H1 (cell line): ENCODE data around the gene PAQR5. TPM values are rescaled to one million over a fixed set of nuclear protein-coding genes. Genes with fewer than 3 reads are reported as not detected.
"Not testable (repeated sequence)": the region's sequence is repeated elsewhere in the genome, so short reads cannot be mapped to it uniquely, and the experiment has no call there.

ENCODE experiments used
- CTCF ChIA-PET: fragments of 300-600 bp; sonication (Branson Sonifier 250); formaldehyde crosslinking; loops from one replicate; lab custom pipeline; 2021; ENCODE audit not compliant: partially characterized antibody; lab: Charles Lee
- POLR2A ChIA-PET: fragments of 300-600 bp; sonication (Branson Sonifier 250); formaldehyde crosslinking; loops from one replicate; lab custom pipeline; 2021; ENCODE audit warnings: inconsistent platforms; ENCODE audit not compliant: partially characterized antibody; lab: Charles Lee
- DNase-seq, 2 experiments: peaks; one replicate each; pipeline versions ENCODE4 v3.0.0 to v3.0.0-alpha.2; 2010 to 2022; ENCODE audit warnings: low spot score in 2 of 2, low read depth in 1 of 2, mixed read lengths in 1 of 2
- FAIRE-seq: peaks from 2 replicates; lab custom pipeline; 2011; peaks lifted over from hg19 to GRCh38; lab: Jason Lieb, UNC
- H2AFZ ChIP-seq: 2 replicates; pipeline ENCODE4 v1.8.1; 2012; ENCODE audit warnings: low read length, inconsistent platforms
- H2AK5ac ChIP-seq: 2 replicates; pipeline ENCODE4 v1.6.1; 2013; ENCODE audit warnings: low read depth, low read length
- H2BK120ac ChIP-seq: replicated peaks from 2 replicates; pipeline ENCODE3; 2013; ENCODE audit warnings: low read depth, low read length, inconsistent platforms
- H2BK12ac ChIP-seq: 2 replicates; pipeline ENCODE4 v1.6.1; 2013; ENCODE audit warnings: low read depth, low read length
- H2BK15ac ChIP-seq: 2 replicates; pipeline ENCODE4 v1.6.1; 2013; ENCODE audit warnings: low read length
- H2BK20ac ChIP-seq: 2 replicates; pipeline ENCODE4 v1.6.1; 2013; ENCODE audit warnings: low read length
- H2BK5ac ChIP-seq: 2 replicates; pipeline ENCODE4 v1.6.1; 2013; ENCODE audit warnings: low read depth, low read length
- H3K14ac ChIP-seq: 2 replicates; pipeline ENCODE4 v1.6.1; 2013; ENCODE audit warnings: inconsistent platforms; ENCODE audit not compliant: insufficient read length
- H3K18ac ChIP-seq: 2 replicates; pipeline ENCODE4 v1.6.1; 2013; ENCODE audit warnings: low read length; ENCODE audit errors: extremely low read depth
- H3K23ac ChIP-seq: 2 replicates; pipeline ENCODE4 v1.6.1; 2013; ENCODE audit warnings: inconsistent platforms; ENCODE audit not compliant: insufficient read length
- H3K23me2 ChIP-seq: 2 replicates; pipeline ENCODE4 v1.6.1; 2013; ENCODE audit warnings: low read depth, low read length
- H3K27ac ChIP-seq: 2 replicates; pipeline ENCODE4 v1.6.1; 2011; ENCODE audit warnings: low read depth, low read length, inconsistent platforms
- H3K27me3 ChIP-seq, 4 experiments: replicated peaks in 1 of 4; 1 replicate in 1 of 4; 2 replicates in 3 of 4; pipeline versions ENCODE4 v1.6.1 to v1.8.1; 2011 to 2013; ENCODE audit warnings: low read length in 3 of 4, mild to moderate bottlenecking in 3 of 4, inconsistent platforms in 2 of 4, mixed read lengths in 2 of 4, moderate library complexity in 1 of 4; ENCODE audit not compliant: control insufficient read depth in 3 of 4, insufficient read depth in 3 of 4; ENCODE audit errors: extremely low read depth in 1 of 4
- H3K36me3 ChIP-seq, 4 experiments: 2 replicates each; pipeline versions ENCODE4 v1.6.1 to v1.8.1; 2011 to 2013; ENCODE audit warnings: mild to moderate bottlenecking in 4 of 4, low read length in 3 of 4, moderate library complexity in 2 of 4, control low read depth in 1 of 4, inconsistent platforms in 1 of 4; ENCODE audit not compliant: insufficient read depth in 4 of 4, control insufficient read depth in 2 of 4
- H3K4ac ChIP-seq: replicated peaks from 2 replicates; pipeline ENCODE3; 2013; ENCODE audit warnings: low read length, low read depth, mixed read lengths, inconsistent platforms; ENCODE audit not compliant: insufficient read length
- H3K4me1 ChIP-seq, 4 experiments: replicated peaks in 1 of 4; 1 replicate in 1 of 4; 2 replicates in 3 of 4; pipeline versions ENCODE4 v1.6.1 to v1.8.1; 2011 to 2013; ENCODE audit warnings: low read length in 3 of 4, inconsistent platforms in 2 of 4, mixed read lengths in 1 of 4; ENCODE audit not compliant: insufficient read depth in 4 of 4, control insufficient read depth in 3 of 4
- H3K4me2 ChIP-seq, 2 experiments: 2 replicates each; pipeline versions ENCODE4 v1.6.1 to v1.8.1; 2011 to 2013; ENCODE audit warnings: low read depth in 2 of 2, low read length in 2 of 2, control low read depth in 1 of 2, inconsistent platforms in 1 of 2, mild to moderate bottlenecking in 1 of 2; ENCODE audit not compliant: insufficient read depth in 1 of 2
- H3K4me3 ChIP-seq, 4 experiments: fragments of 200-600, 300-600 bp in 1 of 4; sonication (generic), shearing (Covaris generic), sonication (Bioruptor Twin) in 1 of 4; 2 replicates each; pipeline versions ENCODE4 v1.5.1 to v1.8.1; 2011 to 2016; ENCODE audit warnings: low read length in 4 of 4, low read depth in 3 of 4, control low read depth in 2 of 4, inconsistent platforms in 2 of 4, mild to moderate bottlenecking in 2 of 4, mixed read lengths in 1 of 4, moderate library complexity in 1 of 4; ENCODE audit not compliant: insufficient read depth in 2 of 4; ENCODE audit errors: extremely low read depth in 1 of 4
- H3K56ac ChIP-seq: replicated peaks from 2 replicates; pipeline ENCODE3; 2013; ENCODE audit warnings: low read depth, mild to moderate bottlenecking, mixed read lengths, low read length, inconsistent platforms; ENCODE audit not compliant: insufficient read length
- H3K79me1 ChIP-seq: 2 replicates; pipeline ENCODE4 v1.6.1; 2013; ENCODE audit warnings: low read depth, low read length, control low read depth
- H3K79me2 ChIP-seq, 2 experiments: 2 replicates each; pipeline versions ENCODE4 v1.6.1 to v1.8.1; 2012 to 2013; ENCODE audit warnings: low read length in 2 of 2, mild to moderate bottlenecking in 2 of 2, inconsistent platforms in 1 of 2; ENCODE audit not compliant: insufficient read depth in 2 of 2, control insufficient read depth in 1 of 2
- H3K9ac ChIP-seq, 4 experiments: replicated peaks in 1 of 4; 1 replicate in 1 of 4; 2 replicates in 3 of 4; pipeline versions ENCODE4 v1.6.1 to v1.8.1; 2011 to 2013; ENCODE audit warnings: low read depth in 3 of 4, low read length in 3 of 4, control low read depth in 2 of 4, mild to moderate bottlenecking in 2 of 4, moderate library complexity in 2 of 4, inconsistent platforms in 1 of 4; ENCODE audit errors: extremely low read depth in 1 of 4
- H3K9me3 ChIP-seq, 2 experiments: 2 replicates each; pipeline versions ENCODE4 v1.6.1 to v1.8.1; 2012 to 2013; ENCODE audit warnings: mild to moderate bottlenecking in 2 of 2, moderate library complexity in 2 of 2, control low read depth in 1 of 2, inconsistent platforms in 1 of 2, low read depth in 1 of 2, low read length in 1 of 2, mixed read lengths in 1 of 2; ENCODE audit not compliant: insufficient read depth in 2 of 2
- H4K20me1 ChIP-seq, 2 experiments: replicated peaks in 1 of 2; 2 replicates each; pipeline versions ENCODE3 to v1.8.1; 2011 to 2013; ENCODE audit warnings: inconsistent platforms in 2 of 2, low read length in 2 of 2, mild to moderate bottlenecking in 1 of 2; ENCODE audit not compliant: insufficient read depth in 2 of 2, control insufficient read depth in 1 of 2
- H4K5ac ChIP-seq: 2 replicates; pipeline ENCODE4 v1.6.1; 2013; ENCODE audit warnings: low read length, low read depth, mixed read lengths, inconsistent platforms; ENCODE audit not compliant: insufficient read length
- H4K8ac ChIP-seq: 2 replicates; pipeline ENCODE4 v1.8.0; 2013; ENCODE audit warnings: mild to moderate bottlenecking, moderate library complexity, low read length, inconsistent platforms; ENCODE audit not compliant: insufficient read depth; ENCODE audit errors: extremely low read depth
- H4K91ac ChIP-seq: replicated peaks from 2 replicates; pipeline ENCODE3; 2013; ENCODE audit warnings: low read length, mixed read lengths, inconsistent platforms; ENCODE audit not compliant: insufficient read length
- WGBS, 2 experiments: shearing (Covaris generic) in 1 of 2; methylation state at CpG; one replicate each; pipeline versions ENCODE4 v1.1.6 to v1.1.7; 2013 to 2015; ENCODE audit warnings: low lambda C conversion rate in 2 of 2, mixed read lengths in 2 of 2, inconsistent platforms in 1 of 2, low coverage in 1 of 2, missing lambda C conversion rate in 1 of 2; ENCODE audit not compliant: insufficient replicate concordance in 2 of 2, insufficient coverage in 1 of 2, insufficient read length in 1 of 2; ENCODE audit errors: extremely low coverage in 1 of 2, missing lambda C conversion rate in 1 of 2; 5-methylcytosine and 5-hydroxymethylcytosine counted together
- polyA plus RNA-seq, 7 experiments: library from polyadenylated mRNA; depleted of rRNA in 3 of 7; stranded (reverse) in 5 of 7; unstranded in 2 of 7; fragments of >200 nt in 5 of 7; fragments of 200-250 nt in 2 of 7; gene quantifications; 1 replicate in 5 of 7; 2 replicates in 1 of 7; 4 replicates in 1 of 7; pipeline versions ENCODE4 v1.2.1 to v1.2.3, GENCODE V29; 2011 to 2013; ENCODE audit warnings: missing spikeins in 2 of 7, mixed read lengths in 2 of 7
- total RNA-seq: library from RNA; stranded (reverse); fragmentation: NEBNext Ultra II Directional; extraction: Animal tissue kit (Norgen Biotek cat#: 25700); gene quantifications from 2 replicates; pipeline ENCODE4 v1.2.1, GENCODE V29; 2021

Gene PAQR5
- total and polyA plus RNA-seq, 2 of the 8 experiments (the other 6 are each of a cell fraction or from before 2014, with no cell fraction given): 8.7 to 18.1 TPM

DNA sequence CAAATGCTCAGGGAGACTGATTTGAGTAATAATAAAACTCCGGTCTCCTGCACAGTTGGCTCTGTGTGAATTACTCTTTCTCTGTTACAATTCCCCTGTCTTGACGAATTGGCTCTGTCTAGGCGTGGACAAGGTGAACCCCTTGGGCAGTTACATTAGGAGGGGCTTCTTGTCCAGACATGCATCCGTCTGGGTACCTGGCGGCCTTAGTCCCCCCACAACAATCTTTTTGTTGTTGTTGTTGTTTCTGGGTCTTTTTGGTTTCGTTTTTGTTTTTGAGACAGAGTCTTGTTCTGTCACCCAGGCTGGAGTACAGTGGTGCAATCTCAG is 40.5 kb downstream of the PAQR5 start:
- 85% methylated on average over 6 of the region's 6 CpGs; no CpG with 5 or more reads in 1 of the 2 experiments for WGBS, 2 experiments
- H3K79me1 ChIP-seq: not testable (repeated sequence)

More for the DNA sequence above, 40.5 kb downstream of the PAQR5 start:
- H3K4ac ChIP-seq, FAIRE-seq, H2BK120ac ChIP-seq, DNase-seq, POLR2A ChIA-PET, H3K4me2 ChIP-seq, H3K9me3 ChIP-seq, H2BK20ac ChIP-seq, H2AFZ ChIP-seq, H3K14ac ChIP-seq, H4K8ac ChIP-seq, H4K20me1 ChIP-seq, H3K18ac ChIP-seq, H2BK5ac ChIP-seq, H2AK5ac ChIP-seq, H2BK12ac ChIP-seq, H3K36me3 ChIP-seq, H4K91ac ChIP-seq, H3K27ac ChIP-seq, H4K5ac ChIP-seq, H3K56ac ChIP-seq, H3K23me2 ChIP-seq, H3K9ac ChIP-seq, H3K4me3 ChIP-seq, H3K23ac ChIP-seq, H2BK15ac ChIP-seq, H3K27me3 ChIP-seq, H3K79me2 ChIP-seq: not testable (repeated sequence)
- H3K4me1 ChIP-seq: peaks cover 7 to 20% (median 12%) of the 10 kb centered on the region in 4 experiments
- CTCF ChIA-PET: interaction anchor here (1.7 kb wide), 1 partner anchor 11 kb away, joined by 3 read pairs; no protein-coding TSS in a partner anchor
